Ovary (tissue), 10 donors: ENCODE results near the gene CCDC61. TPM values are rescaled to one million over a fixed set of nuclear protein-coding genes. Genes with fewer than 3 reads are reported as not detected.

Experiments
- DNase-seq, 5 donors: peaks; one replicate each; pipeline ENCODE4 v3.0.0-alpha.2; 2019 to 2020
- H3K27ac ChIP-seq, 2 donors: fragments of 200-600 bp; one replicate each; pipeline versions ENCODE4 v1.5.1 to v1.8.0; 2019 to 2022
- H3K27me3 ChIP-seq: fragments of 200-600 bp; one replicate; pipeline ENCODE4 v1.8.0; 2022
- H3K36me3 ChIP-seq: fragments of 200-600 bp; sonication (generic); one replicate; pipeline ENCODE4 v1.5.1; 2019
- H3K4me1 ChIP-seq: one replicate; pipeline ENCODE4 v1.8.1; 2013; ENCODE audit warnings: mild to moderate bottlenecking, moderate library complexity; ENCODE audit not compliant: insufficient read depth
- H3K4me3 ChIP-seq: fragments of 200-600 bp; sonication (generic); one replicate; pipeline ENCODE4 v1.5.1; 2017
- H3K9me3 ChIP-seq, 2 donors: fragments of 200-600 bp in 1 of 2; sonication (generic) in 1 of 2; one replicate each; pipeline versions ENCODE4 v1.5.1 to v1.8.1; 2013 to 2019; ENCODE audit warnings: mild to moderate bottlenecking in 1 of 2, moderate library complexity in 1 of 2
- EP300 ChIP-seq: sonication (generic); formaldehyde crosslinking; IDR thresholded peaks from one replicate; pipeline ENCODE4 v1.6.1; 2017; ENCODE audit warnings: antibody characterized with exemption
- POLR2A ChIP-seq: fragments of 450-650 bp; IDR thresholded peaks from one replicate; pipeline ENCODE4 v1.6.1; 2017; ENCODE audit warnings: antibody characterized with exemption, mild to moderate bottlenecking, moderate library complexity
- WGBS, 3 donors: extraction: QIAGEN DNeasy Blood & Tissue Kit in 1 of 3; methylation state at CpG; one replicate each; pipeline versions ENCODE4 v1.1.5 to v1.1.7; 2013 to 2017; 5-methylcytosine and 5-hydroxymethylcytosine counted together
- intact Hi-C, 4 donors: fragments of 100-400 bp; cut with DNase I; formaldehyde crosslinking; loops; one replicate each; pipeline versions ENCODE4 v1.11.0 to v1.15.1; 2022 to 2023
- long read RNA-seq, 3 donors: library from polyadenylated mRNA in 2 of 3; unstranded in 2 of 3; transcript quantifications; one replicate each; pipeline ENCODE4 v2.0.0 and lab custom pipeline, GENCODE V29; 2021 to 2026
- polyA plus RNA-seq, 2 donors: library from polyadenylated mRNA; stranded (reverse); fragments of 200-250 nt in 1 of 2; fragments of 350-450 nt in 1 of 2; fragmentation: Illumina TruSeq in 1 of 2; extraction: RNeasy Lipid Tissue Mini Kit (QIAGEN cat#74804) in 1 of 2; gene quantifications; one replicate each; pipeline ENCODE4 v1.2.3, GENCODE V29; 2013 to 2014
- total RNA-seq, 7 donors: library from RNA; depleted of rRNA in 2 of 7; stranded (reverse); fragments of >200 nt in 2 of 7; fragmentation: NEBNext Ultra II Directional in 3 of 7; extraction: Animal tissue kit (Norgen Biotek cat#: 25700) in 3 of 7; gene quantifications; one replicate each; pipeline versions ENCODE4 v1.1.0 to v1.2.4, GENCODE V29; 2016 to 2023
- TF ChIP-seq, protein P1 (sequence below), 3 donors: fragments of 450-650 bp in 2 of 3; fragments of 200-600 bp in 1 of 3; IDR thresholded peaks; one replicate each; pipeline versions ENCODE4 v1.5.1 to v1.8.0; 2016 to 2022; ENCODE audit warnings: antibody characterized with exemption in 3 of 3, mild to moderate bottlenecking in 1 of 3
- donor health status: DM: no; HTN: no; CAD: no; lungs with moderate emphysema.
- donor health status: DM: no; HTN: no; CAD: no.
- donor health status: Bipolar disorder and iron deficiency.
- donor health status: DM: yes; HTN: yes; CAD: no.
- donor health status: DM: no; HTN: no; CAD: no.
- donor health status: DM: yes; HTN: yes; CAD: no.

The CCDC61 gene, protein sequence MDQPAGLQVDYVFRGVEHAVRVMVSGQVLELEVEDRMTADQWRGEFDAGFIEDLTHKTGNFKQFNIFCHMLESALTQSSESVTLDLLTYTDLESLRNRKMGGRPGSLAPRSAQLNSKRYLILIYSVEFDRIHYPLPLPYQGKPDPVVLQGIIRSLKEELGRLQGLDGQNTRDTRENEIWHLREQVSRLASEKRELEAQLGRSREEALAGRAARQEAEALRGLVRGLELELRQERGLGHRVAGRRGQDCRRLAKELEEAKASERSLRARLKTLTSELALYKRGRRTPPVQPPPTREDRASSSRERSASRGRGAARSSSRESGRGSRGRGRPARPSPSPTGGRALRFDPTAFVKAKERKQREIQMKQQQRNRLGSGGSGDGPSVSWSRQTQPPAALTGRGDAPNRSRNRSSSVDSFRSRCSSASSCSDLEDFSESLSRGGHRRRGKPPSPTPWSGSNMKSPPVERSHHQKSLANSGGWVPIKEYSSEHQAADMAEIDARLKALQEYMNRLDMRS
- 10 to 100 TPM in 6 of 7 donors, 1 to 10 TPM in 1; 7.6 to 19.6 (median 16.6) TPM for total RNA-seq
- 10 to 100 TPM in 1 of 2 donors, 1 to 10 TPM in 1; 2.7 to 12.5 TPM for polyA plus RNA-seq
- long read RNA-seq, donor 1, partial matches to known transcripts: 0 of 1 reads
- long read RNA-seq, donor 1, other reads (novel, unspliced or antisense): 1 of 1 reads
- long read RNA-seq, donor 2, partial matches to known transcripts: 0 of 5 reads
- long read RNA-seq, donor 2, other reads (novel, unspliced or antisense): 0 of 5 reads
- long read RNA-seq, donor 3, transcript CCDC61-204 (14 exons, 1,817 nt): major isoform, 17 of 30 reads
- long read RNA-seq, donor 3, partial matches to known transcripts: 2 of 30 reads
- long read RNA-seq, donor 3, other reads (novel, unspliced or antisense): 11 of 30 reads

DNA sequence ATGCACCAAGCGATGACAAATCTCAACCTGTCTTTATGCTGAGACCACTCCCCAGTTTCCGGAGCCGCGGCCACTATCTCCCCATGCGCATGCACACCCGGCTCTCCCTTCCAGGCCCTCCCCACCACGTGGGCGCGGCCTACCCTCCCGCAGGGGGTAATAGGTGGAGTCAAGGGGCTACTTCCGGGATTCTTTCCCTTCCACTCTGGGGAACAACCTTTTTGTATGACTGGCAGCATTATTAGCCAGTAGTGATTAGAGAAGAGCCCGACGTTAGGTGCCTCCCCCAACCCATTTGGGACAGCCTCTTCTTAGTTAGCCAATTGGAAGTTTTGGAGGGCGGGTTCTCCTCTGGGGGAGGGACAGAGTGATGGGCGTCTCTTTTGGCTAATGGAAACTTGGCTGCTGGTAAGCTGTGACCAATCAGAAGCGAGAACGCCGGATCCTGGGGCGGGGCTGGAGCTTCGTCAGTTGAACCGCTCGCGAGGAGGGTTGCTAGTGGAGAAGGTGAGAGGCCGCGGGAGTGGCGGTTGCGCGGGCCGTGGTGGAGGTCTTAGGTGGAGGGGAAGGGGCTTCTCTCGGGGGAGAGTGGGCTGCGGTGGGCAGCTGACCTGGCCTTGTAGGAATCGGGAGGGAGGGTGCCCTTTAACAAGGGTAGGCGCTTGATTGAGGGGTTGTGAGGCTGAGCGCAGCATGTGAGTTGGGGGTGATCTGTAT, at the start of gene CCDC61:
Gene CCDC61 (plus strand): TSS at position 470 of the 717 bp plus-strand sequence. CDS start 7,552 bp downstream, outside the sequence.
- H3K36me3 ChIP-seq: no peaks in the 10 kb centered on the region
- intact Hi-C loops: no loop called here
- no peaks in the 10 kb centered on the region for H3K27me3 ChIP-seq
- H3K4me3 ChIP-seq: peak within 1 kb of the TSS; percentile 77
- H3K4me1 ChIP-seq: peaks cover 2% of the 10 kb centered on the region
- peak; percentile 93 to 96 (median 95) for DNase-seq
- no peaks in the 10 kb centered on the region for H3K9me3 ChIP-seq
- 0 to 1% (median 1%) methylated on average over 34 of the region's 34 CpGs for WGBS, 3 donors
- TF ChIP-seq EP300 (no peak), POLR2A (peak; percentile 50)
- no peak within 1 kb of the TSS for H3K27ac ChIP-seq

GRCh38 chr19:45947926-45948325, 47.3 kb upstream of the CCDC61 start:
- intact Hi-C loops: no loop called here
- Histone ChIP-seq H3K27me3 (no peaks in the 10 kb centered on the region), H3K36me3 (no peaks in the 10 kb centered on the region), H3K4me3 (no peak overlapping the region), H3K4me1 (no peaks in the 10 kb centered on the region), H3K27ac (no peak overlapping the region), H3K9me3 (no peaks in the 10 kb centered on the region)
- no peak for DNase-seq
- no peak for TF ChIP-seq POLR2A
- TF ChIP-seq, protein P1, sequence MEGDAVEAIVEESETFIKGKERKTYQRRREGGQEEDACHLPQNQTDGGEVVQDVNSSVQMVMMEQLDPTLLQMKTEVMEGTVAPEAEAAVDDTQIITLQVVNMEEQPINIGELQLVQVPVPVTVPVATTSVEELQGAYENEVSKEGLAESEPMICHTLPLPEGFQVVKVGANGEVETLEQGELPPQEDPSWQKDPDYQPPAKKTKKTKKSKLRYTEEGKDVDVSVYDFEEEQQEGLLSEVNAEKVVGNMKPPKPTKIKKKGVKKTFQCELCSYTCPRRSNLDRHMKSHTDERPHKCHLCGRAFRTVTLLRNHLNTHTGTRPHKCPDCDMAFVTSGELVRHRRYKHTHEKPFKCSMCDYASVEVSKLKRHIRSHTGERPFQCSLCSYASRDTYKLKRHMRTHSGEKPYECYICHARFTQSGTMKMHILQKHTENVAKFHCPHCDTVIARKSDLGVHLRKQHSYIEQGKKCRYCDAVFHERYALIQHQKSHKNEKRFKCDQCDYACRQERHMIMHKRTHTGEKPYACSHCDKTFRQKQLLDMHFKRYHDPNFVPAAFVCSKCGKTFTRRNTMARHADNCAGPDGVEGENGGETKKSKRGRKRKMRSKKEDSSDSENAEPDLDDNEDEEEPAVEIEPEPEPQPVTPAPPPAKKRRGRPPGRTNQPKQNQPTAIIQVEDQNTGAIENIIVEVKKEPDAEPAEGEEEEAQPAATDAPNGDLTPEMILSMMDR (IDR thresholded peaks at IDR 0.05): no peak
- no peak for TF ChIP-seq EP300
- WGBS, 3 donors: 88 to 100% (median 96%) methylated on average over 1 of the region's 1 CpG

- no peak overlapping the region for H3K4me3 ChIP-seq
- WGBS, 3 donors: 27 to 37% (median 32%) methylated on average over 8 of the region's 8 CpGs
These were observed 43.0 kb upstream of the CCDC61 start for GRCh38 chr19:45952341-45952685.

GRCh38 chr19:45952686-45953505, 42.4 kb upstream of the CCDC61 start:
- Histone ChIP-seq H3K4me1 (no peaks in the 10 kb centered on the region), H3K27ac (no peak overlapping the region), H3K9me3 (peaks cover 0 to 3% of the 10 kb centered on the region in 2 donors), H3K4me3 (no peak overlapping the region), H3K27me3 (no peaks in the 10 kb centered on the region), H3K36me3 (no peaks in the 10 kb centered on the region)
- TF ChIP-seq, protein P1 (IDR thresholded peaks at IDR 0.05): no peak
- TF ChIP-seq EP300 (no peak), POLR2A (no peak)
- 5 to 8% (median 6%) methylated on average over 43 of the region's 43 CpGs for WGBS, 3 donors
- intact Hi-C loops: no loop called here
- DNase-seq: peak in 4 of 5 donors; percentile 30 to 77 (median 56)

More at GRCh38 chr19:45952341-45952685, 43.0 kb upstream of the CCDC61 start:
- no peak for DNase-seq
- H3K4me1 ChIP-seq: no peaks in the 10 kb centered on the region
- intact Hi-C loops: no loop called here
- no peak for TF ChIP-seq EP300
- TF ChIP-seq, protein P1 (IDR thresholded peaks at IDR 0.05): no peak
- no peak for TF ChIP-seq POLR2A
- H3K36me3 ChIP-seq: no peaks in the 10 kb centered on the region
- peaks cover 0 to 3% of the 10 kb centered on the region in 2 donors for H3K9me3 ChIP-seq
- no peaks in the 10 kb centered on the region for H3K27me3 ChIP-seq
- no peak overlapping the region for H3K27ac ChIP-seq
